ENCODE results near the gene CCL1. TPM values are rescaled to one million over a fixed set of nuclear protein-coding genes. Genes with fewer than 3 reads are reported as not detected.

The CCL1 gene
- total RNA-seq, 1 donor from 2014 or later = not detected

- no peaks in the 10 kb centered on the region for H4K20me1 ChIP-seq (ENCODE audit: insufficient read depth, low read length)
- H3K27me3 ChIP-seq (ENCODE audit: insufficient read depth, low read length) = peaks cover 3% of the 10 kb centered on the region
- no peak overlapping the region for H3K9ac ChIP-seq (ENCODE audit: low read length)
- no peak overlapping the region for H3K4me3 ChIP-seq (ENCODE audit: insufficient read depth, low read depth, low read length)
- H3K27ac Mint-ChIP-seq (ENCODE audit: unreplicated experiment) = no peak overlapping the region
- no peaks in the 10 kb centered on the region for H3K79me2 ChIP-seq (ENCODE audit: insufficient read depth, low read length)
- H3K4me1 ChIP-seq (ENCODE audit: insufficient read depth, low read length) = no peaks in the 10 kb centered on the region
- no peak overlapping the region for H3K27ac ChIP-seq (ENCODE audit: low read depth, low read length)
- no peak for TF ChIP-seq CTCF (IDR thresholded peaks at IDR 0.05; ENCODE audit: insufficient read depth, low read depth, low read length)
- TF ChIP-seq EZH2 (IDR thresholded peaks at IDR 0.05; ENCODE audit: insufficient read depth, low read length) = no peak
- no peaks in the 10 kb centered on the region for H3K36me3 Mint-ChIP-seq (ENCODE audit: low read depth, unreplicated experiment)
- no peak overlapping the region for H3K4me3 Mint-ChIP-seq (ENCODE audit: unreplicated experiment)
- H3K4me2 ChIP-seq (ENCODE audit: low read length) = no peak overlapping the region
- no peak overlapping the region for H2AFZ ChIP-seq (ENCODE audit: low read depth, low read length)
- H3K4me1 Mint-ChIP-seq (ENCODE audit: low read depth, unreplicated experiment) = peaks cover 12% of the 10 kb centered on the region
- no peaks in the 10 kb centered on the region for H3K36me3 ChIP-seq (ENCODE audit: insufficient read depth, low read length)
- peaks cover 3% of the 10 kb centered on the region for H3K9me3 ChIP-seq (ENCODE audit: insufficient read depth, low read depth, low read length)
- H3K27me3 Mint-ChIP-seq (ENCODE audit: low read depth, unreplicated experiment) = peaks cover 23% of the 10 kb centered on the region
- FAIRE-seq (no peak), DNase-seq (ENCODE audit: low read depth) (no peak)
- no peaks in the 10 kb centered on the region for H3K9me3 Mint-ChIP-seq (ENCODE audit: unreplicated experiment)
These were observed 26.2 kb upstream of the CCL1 start for GRCh38 chr17:34389126-34389750.

GRCh38 chr17:34387566-34387965, 24.5 kb upstream of the CCL1 start:
- H3K27me3 Mint-ChIP-seq (ENCODE audit: low read depth, unreplicated experiment) = peaks cover 20% of the 10 kb centered on the region
- TF ChIP-seq CTCF (IDR thresholded peaks at IDR 0.05; ENCODE audit: insufficient read depth, low read depth, low read length) (no peak), EZH2 (IDR thresholded peaks at IDR 0.05; ENCODE audit: insufficient read depth, low read length) (no peak)
- DNase-seq (ENCODE audit: low read depth) (no peak), FAIRE-seq (no peak)
- Histone ChIP-seq H3K79me2 (ENCODE audit: insufficient read depth, low read length) (no peaks in the 10 kb centered on the region), H3K4me2 (ENCODE audit: low read length) (no peak overlapping the region), H3K9ac (ENCODE audit: low read length) (no peak overlapping the region), H3K36me3 (ENCODE audit: insufficient read depth, low read length) (no peaks in the 10 kb centered on the region), H3K4me3 (ENCODE audit: insufficient read depth, low read depth, low read length) (no peak overlapping the region), H3K27me3 (ENCODE audit: insufficient read depth, low read length) (peaks cover 3% of the 10 kb centered on the region), H4K20me1 (ENCODE audit: insufficient read depth, low read length) (no peaks in the 10 kb centered on the region), H2AFZ (ENCODE audit: low read depth, low read length) (no peak overlapping the region), H3K9me3 (ENCODE audit: insufficient read depth, low read depth, low read length) (peaks cover 3% of the 10 kb centered on the region), H3K4me1 (ENCODE audit: insufficient read depth, low read length) (no peaks in the 10 kb centered on the region), H3K27ac (ENCODE audit: low read depth, low read length) (no peak overlapping the region)
- H3K9me3 Mint-ChIP-seq (ENCODE audit: unreplicated experiment) = no peaks in the 10 kb centered on the region
- H3K4me3 Mint-ChIP-seq (ENCODE audit: unreplicated experiment) = no peak overlapping the region
- H3K27ac Mint-ChIP-seq (ENCODE audit: unreplicated experiment) = no peak overlapping the region
- no peaks in the 10 kb centered on the region for H3K36me3 Mint-ChIP-seq (ENCODE audit: low read depth, unreplicated experiment)
- peaks cover 16% of the 10 kb centered on the region for H3K4me1 Mint-ChIP-seq (ENCODE audit: low read depth, unreplicated experiment)

All from astrocyte (in vitro differentiated cells and primary cell).